ENCODE results near the gene OTOGL. TPM values are rescaled to one million over a fixed set of nuclear protein-coding genes. Genes with fewer than 3 reads are reported as not detected.
"Not testable (repeated sequence)": the region's sequence is repeated elsewhere in the genome, so short reads cannot be mapped to it uniquely, and the experiment has no call there.

The OTOGL gene, protein sequence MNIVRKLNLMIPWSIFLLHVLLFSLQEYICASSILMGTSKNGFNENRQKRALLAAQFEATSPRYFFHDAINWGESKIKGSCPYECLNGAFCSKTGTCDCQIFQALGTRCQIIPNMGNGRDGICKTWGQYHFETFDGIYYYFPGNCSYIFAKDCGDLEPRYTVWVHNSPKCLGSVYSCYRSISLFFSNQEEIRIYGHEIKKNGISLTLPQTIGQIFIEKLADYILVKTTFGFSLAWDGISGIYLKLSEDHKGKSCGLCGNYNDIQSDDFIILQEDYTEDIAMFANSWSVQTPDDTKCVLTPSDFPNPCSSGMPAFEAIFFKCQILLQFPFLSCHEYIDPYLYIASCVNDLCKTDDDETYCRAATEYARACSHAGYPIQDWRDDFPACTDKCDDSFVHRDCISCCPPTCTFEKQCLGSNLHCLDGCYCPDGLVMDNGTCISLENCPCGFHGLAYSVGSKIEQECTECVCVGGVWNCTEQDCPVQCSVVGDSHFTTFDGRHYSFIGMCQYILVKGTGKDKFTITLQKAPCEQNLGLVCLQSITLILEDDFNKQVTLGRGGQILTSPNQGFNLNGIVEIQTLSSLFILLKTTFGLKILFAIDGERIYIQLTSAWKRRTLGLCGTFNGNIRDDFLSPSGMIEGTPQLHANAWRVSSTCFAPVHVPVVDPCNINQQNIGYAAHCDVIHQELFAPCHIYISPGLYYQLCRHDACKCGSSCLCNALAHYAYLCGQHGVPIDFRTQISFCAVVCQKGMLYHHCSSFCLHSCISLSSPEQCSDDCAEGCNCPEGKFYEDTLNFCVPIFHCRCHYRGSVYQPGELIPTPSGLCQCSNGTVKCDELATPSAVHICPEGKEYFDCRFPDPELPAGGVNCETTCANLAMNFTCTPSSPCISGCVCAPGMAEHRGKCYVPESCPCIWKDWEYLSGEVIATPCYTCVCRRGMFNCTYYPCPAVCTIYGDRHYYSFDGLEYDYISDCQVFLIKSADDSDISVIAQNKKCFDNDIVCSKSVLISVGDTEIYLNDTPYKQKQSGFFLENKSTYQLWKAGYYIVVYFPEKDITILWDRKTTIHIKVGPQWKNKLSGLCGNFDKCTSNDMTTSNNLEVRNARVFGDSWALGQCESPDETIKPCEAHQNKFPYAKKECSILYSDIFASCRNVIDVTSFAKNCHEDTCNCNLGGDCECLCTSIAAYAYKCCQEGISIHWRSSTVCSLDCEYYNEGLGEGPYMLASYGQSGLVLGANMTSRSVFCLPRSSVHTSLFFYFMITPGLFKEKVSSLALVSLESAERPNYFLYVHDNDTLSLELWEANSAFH (N-terminal part only)
- total RNA-seq = 0.21 TPM in 1 of 2 replicates, not detected in the other

DNA sequence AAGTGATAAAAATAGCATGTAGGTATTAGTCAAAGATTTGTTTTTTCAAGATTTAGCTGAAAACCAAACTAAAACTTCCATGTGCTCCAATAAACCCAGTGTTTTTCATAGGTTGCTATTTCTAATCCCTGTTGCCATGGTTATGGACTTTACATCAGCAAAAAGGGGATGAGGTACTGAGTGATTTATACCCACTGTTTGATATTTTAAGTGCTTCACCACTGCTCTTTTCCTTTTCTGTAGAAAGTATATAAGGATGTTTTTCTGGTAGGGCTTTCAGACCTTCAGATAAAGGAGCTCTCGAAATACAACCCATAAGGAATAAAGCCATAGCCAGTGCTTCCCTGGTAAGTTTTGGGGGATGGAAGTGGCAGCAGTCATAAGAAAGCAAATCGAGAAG is at the start of gene OTOGL:
TSS of gene OTOGL (plus strand) at position 279 of the 400 bp plus-strand sequence. CDS start 109,895 bp downstream, outside the sequence.
- Mint-ChIP-seq H3K27ac (no peak within 1 kb of the TSS), H3K9me3 (no peaks in the 10 kb centered on the region), H3K27me3 (ENCODE audit: insufficient read depth) (peaks cover 6% of the 10 kb centered on the region), H3K4me3 (no peak within 1 kb of the TSS), H3K4me1 (ENCODE audit: low read depth) (no peaks in the 10 kb centered on the region), H3K36me3 (ENCODE audit: low read depth) (no peaks in the 10 kb centered on the region)
- DNase-seq (ENCODE audit: low spot score) = no peak
- intact Hi-C loops (cut with micrococcal nuclease) = no loop called here

DNA sequence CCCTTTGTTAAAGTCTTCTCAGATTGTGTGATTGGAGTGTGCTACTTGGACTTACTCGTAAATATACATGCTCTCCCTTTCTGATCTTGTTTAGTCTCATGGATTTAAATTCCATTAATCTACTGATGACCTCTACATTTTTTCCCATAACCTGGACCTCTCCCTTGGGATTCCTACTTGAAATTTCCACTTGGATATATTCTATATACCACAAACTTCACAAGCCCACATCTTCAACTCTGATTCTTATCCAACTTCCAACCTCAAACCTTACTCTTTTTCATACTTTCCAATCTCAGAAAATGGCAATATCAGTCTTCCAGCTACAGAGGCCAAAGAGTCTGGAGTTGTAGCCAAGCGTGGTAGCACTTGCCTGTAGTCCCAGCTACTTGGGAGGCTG is 49.1 kb upstream of the OTOGL start:
- Mint-ChIP-seq H3K36me3 (ENCODE audit: low read depth) (no peaks in the 10 kb centered on the region), H3K9me3 (no peaks in the 10 kb centered on the region), H3K27me3 (ENCODE audit: insufficient read depth) (peaks cover 2% of the 10 kb centered on the region), H3K4me1 (ENCODE audit: low read depth) (no peaks in the 10 kb centered on the region), H3K27ac (no peak overlapping the region), H3K4me3 (no peak overlapping the region)
- intact Hi-C loops (cut with micrococcal nuclease) = no loop called here
- no peak for DNase-seq (ENCODE audit: low spot score)

DNA sequence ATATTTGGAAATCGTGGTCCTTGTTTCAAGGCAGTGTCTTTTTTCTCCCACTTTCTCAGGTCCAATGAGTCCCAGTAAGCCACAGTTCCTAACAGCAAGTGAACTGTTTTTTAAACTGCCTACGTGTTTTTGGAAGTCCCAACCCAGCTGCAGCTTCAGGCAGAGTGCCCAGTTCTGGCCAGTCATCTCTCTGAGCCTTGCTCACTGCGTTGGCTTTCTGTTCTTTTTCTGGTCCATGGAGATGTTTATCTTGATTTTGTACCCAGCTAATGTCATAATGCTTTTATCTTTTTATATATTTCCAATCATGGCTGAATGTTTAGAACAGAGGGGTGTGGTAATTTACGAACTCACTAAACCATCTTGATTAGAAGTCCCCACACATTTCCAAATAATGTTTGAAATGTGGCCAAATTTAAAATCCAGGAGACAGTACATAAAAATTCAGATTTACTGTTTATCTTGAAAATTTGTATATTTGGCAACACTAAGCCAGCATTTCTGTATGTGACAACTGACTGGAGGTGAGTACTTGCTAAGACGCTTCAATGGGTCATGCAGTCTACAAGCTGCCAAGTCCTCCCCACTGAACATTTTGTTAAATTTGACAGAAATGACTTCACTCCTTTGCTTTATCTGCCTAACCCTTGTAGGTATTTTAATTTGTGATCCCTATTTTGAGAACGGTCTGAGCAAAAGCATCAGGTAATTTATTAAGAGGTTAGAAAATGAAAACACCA is 46.1 kb upstream of the OTOGL start:
- no peaks in the 10 kb centered on the region for H3K4me1 Mint-ChIP-seq (ENCODE audit: low read depth)
- no peak overlapping the region for H3K4me3 Mint-ChIP-seq
- H3K27ac Mint-ChIP-seq = no peak overlapping the region
- no peaks in the 10 kb centered on the region for H3K36me3 Mint-ChIP-seq (ENCODE audit: low read depth)
- DNase-seq (ENCODE audit: low spot score) = no peak
- H3K9me3 Mint-ChIP-seq = no peaks in the 10 kb centered on the region
- H3K27me3 Mint-ChIP-seq (ENCODE audit: insufficient read depth) = no peaks in the 10 kb centered on the region
- intact Hi-C loops (cut with micrococcal nuclease) = no loop called here

DNA sequence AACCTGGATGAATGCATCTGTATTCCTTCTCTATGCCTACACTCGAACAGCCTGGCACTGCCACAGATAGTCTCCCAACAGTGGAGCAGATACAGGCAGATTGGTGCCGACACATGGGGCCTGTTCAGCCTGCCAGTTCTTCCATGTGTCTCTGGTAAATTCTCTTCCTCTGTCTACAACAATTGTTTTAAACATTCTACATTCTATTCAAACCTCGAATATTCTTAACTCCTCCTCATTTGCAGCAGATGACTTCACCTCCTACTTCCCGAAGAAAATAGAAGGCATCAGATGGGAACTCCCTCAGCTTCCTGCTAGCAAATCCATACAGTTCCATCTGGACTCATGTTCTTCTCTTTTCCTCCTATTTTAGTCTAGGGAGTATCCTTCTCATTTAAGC is 43.1 kb upstream of the OTOGL start:
- H3K4me1 Mint-ChIP-seq (ENCODE audit: low read depth) = no peaks in the 10 kb centered on the region
- DNase-seq (ENCODE audit: low spot score) = no peak
- H3K4me3 Mint-ChIP-seq = no peak overlapping the region
- H3K9me3 Mint-ChIP-seq = no peaks in the 10 kb centered on the region
- no peaks in the 10 kb centered on the region for H3K36me3 Mint-ChIP-seq (ENCODE audit: low read depth)
- no peak overlapping the region for H3K27ac Mint-ChIP-seq
- no peaks in the 10 kb centered on the region for H3K27me3 Mint-ChIP-seq (ENCODE audit: insufficient read depth)
- intact Hi-C loops (cut with micrococcal nuclease) = no loop called here

DNA sequence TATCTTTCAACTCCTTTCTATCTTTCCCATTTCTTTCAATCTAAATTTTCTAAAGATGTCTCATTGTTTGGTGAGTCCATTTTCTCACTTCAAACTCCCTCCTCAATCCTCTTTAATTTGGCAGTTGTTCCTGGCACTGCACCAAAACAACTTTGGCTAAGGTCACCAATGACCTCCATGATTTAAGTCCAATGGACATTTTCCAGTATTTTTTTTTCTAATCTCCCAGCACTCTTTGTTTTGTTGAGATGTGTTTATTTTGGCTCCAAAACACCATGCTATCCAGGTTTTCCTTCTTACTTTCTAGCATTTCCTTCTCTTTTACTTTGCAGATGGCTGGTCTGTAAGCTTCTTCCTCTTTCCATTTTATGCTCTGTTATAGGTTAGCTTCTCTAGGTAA is 42.5 kb upstream of the OTOGL start:
- Mint-ChIP-seq H3K4me1 (ENCODE audit: low read depth) (no peaks in the 10 kb centered on the region), H3K36me3 (ENCODE audit: low read depth) (no peaks in the 10 kb centered on the region), H3K27ac (no peak overlapping the region), H3K27me3 (ENCODE audit: insufficient read depth) (no peaks in the 10 kb centered on the region), H3K4me3 (no peak overlapping the region), H3K9me3 (no peaks in the 10 kb centered on the region)
- no peak for DNase-seq (ENCODE audit: low spot score)
- intact Hi-C loops (cut with micrococcal nuclease) = no loop called here

DNA sequence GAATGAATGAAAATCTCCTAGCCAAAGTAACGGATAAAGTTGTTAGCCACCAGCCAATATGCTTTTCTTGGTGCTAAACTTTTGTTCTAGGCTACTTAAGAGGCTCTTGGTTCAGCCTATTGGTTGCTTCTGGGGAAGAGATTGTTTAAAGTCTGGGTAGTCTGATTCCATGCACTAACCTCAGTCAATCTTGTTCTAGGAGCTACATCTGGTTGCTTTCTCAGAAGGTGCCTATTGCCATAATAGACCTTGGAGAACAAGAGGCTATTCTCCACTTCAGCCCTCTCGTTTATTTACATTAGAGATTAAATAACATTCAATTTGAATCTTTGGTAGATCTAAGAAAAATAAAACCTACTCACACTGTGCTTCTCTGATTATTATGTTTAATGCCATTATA is 40.8 kb upstream of the OTOGL start:
- Mint-ChIP-seq H3K4me1 (ENCODE audit: low read depth) (no peaks in the 10 kb centered on the region), H3K27ac (no peak overlapping the region), H3K9me3 (no peaks in the 10 kb centered on the region), H3K27me3 (ENCODE audit: insufficient read depth) (peaks cover 4% of the 10 kb centered on the region), H3K4me3 (no peak overlapping the region), H3K36me3 (ENCODE audit: low read depth) (no peaks in the 10 kb centered on the region)
- DNase-seq (ENCODE audit: low spot score) = no peak
- intact Hi-C loops (cut with micrococcal nuclease) = no loop called here

DNA sequence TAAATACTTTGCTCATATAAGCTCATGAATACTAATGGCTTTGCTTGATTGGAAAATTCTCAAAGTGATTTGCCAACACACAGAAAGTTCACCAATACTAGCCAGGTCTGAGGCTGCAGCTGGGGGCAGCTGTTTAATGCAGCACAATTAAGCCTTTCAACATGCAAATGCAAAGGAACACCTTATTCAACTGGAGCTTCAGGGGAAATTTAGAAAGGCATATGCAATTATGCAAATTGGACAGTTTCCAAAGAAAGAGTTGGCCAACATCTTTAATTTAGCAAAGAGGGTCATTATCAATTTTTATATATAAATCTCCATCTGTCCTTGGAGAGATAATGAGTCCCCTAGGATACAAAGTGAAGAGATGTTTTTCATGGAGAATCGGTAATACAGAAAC is 40.2 kb upstream of the OTOGL start:
- no peaks in the 10 kb centered on the region for H3K9me3 Mint-ChIP-seq
- no peak overlapping the region for H3K4me3 Mint-ChIP-seq
- peaks cover 4% of the 10 kb centered on the region for H3K27me3 Mint-ChIP-seq (ENCODE audit: insufficient read depth)
- H3K36me3 Mint-ChIP-seq (ENCODE audit: low read depth) = no peaks in the 10 kb centered on the region
- DNase-seq (ENCODE audit: low spot score) = no peak
- no peak overlapping the region for H3K27ac Mint-ChIP-seq
- H3K4me1 Mint-ChIP-seq (ENCODE audit: low read depth) = no peaks in the 10 kb centered on the region
- intact Hi-C loops (cut with micrococcal nuclease) = no loop called here

DNA sequence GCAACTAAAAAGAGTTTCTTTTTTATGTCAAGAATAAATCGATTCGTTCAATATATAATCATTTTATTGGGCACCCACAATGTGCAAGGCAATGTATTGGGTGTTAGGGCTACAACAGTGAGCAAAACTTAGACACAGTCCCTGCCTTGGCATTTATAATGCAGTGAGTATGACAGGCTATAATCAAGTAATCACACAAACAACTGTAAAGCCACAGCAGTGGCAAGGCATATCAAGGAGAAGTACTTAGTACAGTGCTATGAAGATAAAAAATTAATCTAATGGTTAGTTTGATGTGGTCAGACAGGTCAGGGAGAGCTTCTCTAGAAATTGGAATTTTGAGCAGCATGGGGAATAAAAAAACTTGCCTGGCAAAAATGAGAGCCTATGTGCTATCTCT is 39.5 kb upstream of the OTOGL start:
- no peaks in the 10 kb centered on the region for H3K36me3 Mint-ChIP-seq (ENCODE audit: low read depth)
- H3K9me3 Mint-ChIP-seq = no peaks in the 10 kb centered on the region
- no peak overlapping the region for H3K27ac Mint-ChIP-seq
- H3K4me3 Mint-ChIP-seq = no peak overlapping the region
- DNase-seq (ENCODE audit: low spot score) = no peak
- H3K27me3 Mint-ChIP-seq (ENCODE audit: insufficient read depth) = peaks cover 4% of the 10 kb centered on the region
- H3K4me1 Mint-ChIP-seq (ENCODE audit: low read depth) = no peaks in the 10 kb centered on the region
- intact Hi-C loops (cut with micrococcal nuclease) = no loop called here

DNA sequence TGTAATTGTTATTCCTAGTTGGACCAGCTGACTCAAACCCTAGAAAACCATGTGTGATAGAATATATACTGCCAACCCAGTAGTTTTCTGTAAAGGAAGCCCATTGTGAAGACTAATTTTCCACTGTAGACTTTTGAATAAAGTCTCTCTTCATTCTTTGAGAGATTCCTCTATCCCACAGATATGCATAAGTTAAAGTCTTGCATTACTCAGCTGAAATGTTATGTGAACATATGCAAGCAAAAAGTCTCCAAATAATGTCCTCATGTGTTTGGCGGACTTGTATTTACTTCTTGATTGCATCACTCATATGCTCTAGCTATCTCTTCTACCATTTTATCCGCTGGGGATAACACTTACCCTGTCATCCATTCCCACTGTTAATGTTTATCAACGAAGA is 35.1 kb upstream of the OTOGL start:
- H3K27me3 Mint-ChIP-seq (ENCODE audit: insufficient read depth) = peaks cover 4% of the 10 kb centered on the region
- no peaks in the 10 kb centered on the region for H3K36me3 Mint-ChIP-seq (ENCODE audit: low read depth)
- H3K9me3 Mint-ChIP-seq = no peaks in the 10 kb centered on the region
- intact Hi-C loops (cut with micrococcal nuclease) = no loop called here
- no peaks in the 10 kb centered on the region for H3K4me1 Mint-ChIP-seq (ENCODE audit: low read depth)
- no peak overlapping the region for H3K27ac Mint-ChIP-seq
- H3K4me3 Mint-ChIP-seq = no peak overlapping the region
- no peak for DNase-seq (ENCODE audit: low spot score)

DNA sequence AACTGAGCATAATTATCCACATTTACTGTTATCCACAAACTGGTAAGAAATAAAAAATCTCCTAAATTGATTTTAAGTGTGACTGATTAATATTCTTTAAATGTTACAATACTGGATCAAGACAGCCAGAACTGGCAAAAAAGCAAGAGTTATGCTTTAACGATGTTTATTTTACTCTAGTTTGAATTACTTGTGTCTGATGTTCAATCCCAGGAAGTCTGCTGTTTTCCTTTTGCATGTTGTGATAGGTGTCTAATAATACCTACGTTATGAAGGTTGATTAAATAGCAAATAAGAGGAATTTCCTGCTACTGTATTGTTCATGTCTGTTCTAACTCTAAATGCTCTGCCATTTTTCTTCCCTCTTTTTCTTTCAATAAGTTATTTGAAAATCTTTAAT is 34.4 kb upstream of the OTOGL start:
- peaks cover 4% of the 10 kb centered on the region for H3K27me3 Mint-ChIP-seq (ENCODE audit: insufficient read depth)
- no peaks in the 10 kb centered on the region for H3K4me1 Mint-ChIP-seq (ENCODE audit: low read depth)

DNA sequence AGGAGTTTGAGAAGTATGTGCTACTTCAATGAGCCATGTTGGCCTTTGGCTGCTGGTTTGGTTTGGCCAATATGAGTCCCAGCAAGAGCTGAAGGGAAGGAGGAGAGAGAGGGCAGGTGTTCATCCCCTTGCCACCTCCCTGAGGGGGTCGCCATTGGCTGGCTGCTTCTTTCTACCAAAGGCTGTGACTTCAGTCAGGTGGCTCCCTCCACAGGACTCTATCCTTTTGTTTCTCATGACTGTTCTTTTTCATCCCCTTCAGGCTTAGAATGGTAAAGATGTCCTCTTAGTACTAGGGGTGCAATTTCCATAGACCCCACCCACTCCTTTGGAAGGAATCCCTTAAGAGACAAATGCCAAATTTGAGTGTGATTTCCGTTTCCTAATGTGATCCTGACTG is 31.2 kb upstream of the OTOGL start:
- no peak for DNase-seq (ENCODE audit: low spot score)
- Mint-ChIP-seq H3K27me3 (ENCODE audit: insufficient read depth) (no peaks in the 10 kb centered on the region), H3K9me3 (no peaks in the 10 kb centered on the region), H3K27ac (no peak overlapping the region), H3K36me3 (ENCODE audit: low read depth) (no peaks in the 10 kb centered on the region), H3K4me1 (ENCODE audit: low read depth) (no peaks in the 10 kb centered on the region), H3K4me3 (no peak overlapping the region)
- intact Hi-C loops (cut with micrococcal nuclease) = no loop called here

More for the DNA sequence above, 34.4 kb upstream of the OTOGL start:
- no peaks in the 10 kb centered on the region for H3K9me3 Mint-ChIP-seq
- no peak overlapping the region for H3K4me3 Mint-ChIP-seq
- DNase-seq (ENCODE audit: low spot score) = no peak
- intact Hi-C loops (cut with micrococcal nuclease) = no loop called here
- no peak overlapping the region for H3K27ac Mint-ChIP-seq
- no peaks in the 10 kb centered on the region for H3K36me3 Mint-ChIP-seq (ENCODE audit: low read depth)

DNA sequence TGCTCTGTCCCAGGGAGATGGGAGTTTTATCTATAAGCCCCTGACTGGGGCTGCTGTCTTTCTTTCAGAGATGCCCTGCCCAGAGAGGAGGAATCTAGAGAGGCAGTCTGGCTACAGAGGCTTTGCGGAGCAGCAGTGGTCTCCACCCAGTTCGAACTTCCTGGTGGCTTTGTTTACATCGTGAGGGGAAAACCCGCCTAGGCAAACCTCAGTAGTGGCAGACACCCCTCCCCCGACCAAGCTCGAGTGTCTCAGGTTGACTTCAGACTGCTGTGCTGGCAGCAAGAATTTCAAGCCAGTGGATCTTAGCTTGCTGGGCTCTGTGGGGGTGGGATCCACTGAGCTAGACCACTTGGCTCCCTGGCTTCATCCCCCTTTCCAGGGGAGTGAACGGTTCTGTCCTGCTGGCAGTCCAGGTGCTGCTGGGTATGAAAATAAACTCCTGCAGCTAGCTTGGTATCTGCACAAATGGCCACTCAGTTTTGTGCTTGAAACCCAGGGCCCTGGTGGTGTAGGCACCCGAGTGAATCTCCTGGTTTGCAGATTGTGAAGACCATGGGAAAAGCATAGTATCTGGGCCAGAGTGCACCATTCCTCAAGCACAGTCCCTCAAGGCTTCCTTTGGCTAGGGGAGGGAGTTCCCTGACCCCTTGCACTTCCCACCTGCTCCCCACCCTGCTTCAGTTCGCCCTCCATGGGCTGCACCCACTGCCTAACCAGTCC is 15.3 kb upstream of the OTOGL start:
- Mint-ChIP-seq H3K9me3 (peaks cover 35% of the 10 kb centered on the region), H3K4me1 (ENCODE audit: low read depth) (peaks cover 14% of the 10 kb centered on the region), H3K4me3 (peak overlapping the region; percentile 23)
- peak; percentile 60 for DNase-seq (ENCODE audit: low spot score)
- intact Hi-C loops (cut with micrococcal nuclease) = loop anchor here (10.0 kb wide), 1 partner anchor 101 kb away; no protein-coding TSS in a partner anchor
- H3K27me3 Mint-ChIP-seq (ENCODE audit: insufficient read depth); H3K36me3 Mint-ChIP-seq (ENCODE audit: low read depth); H3K27ac Mint-ChIP-seq: not testable (repeated sequence)
